ENCODE results near the gene TBCE. TPM values are rescaled to one million over a fixed set of nuclear protein-coding genes. Genes with fewer than 3 reads are reported as not detected.
"Not testable (repeated sequence)": the region's sequence is repeated elsewhere in the genome, so short reads cannot be mapped to it uniquely, and the experiment has no call there.

The TBCE gene
- total RNA-seq, 2 experiments from 2014 or later: 22.7 to 26.3 TPM

- Mint-ChIP-seq H3K4me3 (no peak overlapping the region), H3K27me3 (no peaks in the 10 kb centered on the region), H3K27ac (no peak overlapping the region), H3K9me3 (no peaks in the 10 kb centered on the region), H3K36me3 (peaks cover 23% of the 10 kb centered on the region), H3K4me1 (ENCODE audit: low read depth) (no peaks in the 10 kb centered on the region)
- no peak for DNase-seq
- intact Hi-C loops (cut with micrococcal nuclease): no loop called here
- ChIA-PET CTCF (no interaction called here), POLR2A (no interaction called here)
Observed at GRCh38 chr1:235434001-235434400, 66.8 kb downstream of the TBCE start.

GRCh38 chr1:235441159-235441685, 74.0 kb downstream of the TBCE start:
- H3K4me1 Mint-ChIP-seq (ENCODE audit: low read depth): peaks cover 7% of the 10 kb centered on the region
- H3K9me3 Mint-ChIP-seq: no peaks in the 10 kb centered on the region
- no peak for DNase-seq
- no peak overlapping the region for H3K4me3 Mint-ChIP-seq
- H3K27ac Mint-ChIP-seq: no peak overlapping the region
- intact Hi-C loops (cut with micrococcal nuclease): no loop called here
- H3K36me3 Mint-ChIP-seq: peaks cover 30% of the 10 kb centered on the region
- ChIA-PET POLR2A (no interaction called here), CTCF (interaction anchor here (4.6 kb wide), 1 partner anchor 25 kb away, joined by 20 read pairs; no protein-coding TSS in a partner anchor)
- no peaks in the 10 kb centered on the region for H3K27me3 Mint-ChIP-seq

GRCh38 chr1:235442788-235443429, 75.7 kb downstream of the TBCE start:
- Mint-ChIP-seq H3K4me3 (no peak overlapping the region), H3K27me3 (no peaks in the 10 kb centered on the region), H3K9me3 (no peaks in the 10 kb centered on the region), H3K4me1 (ENCODE audit: low read depth) (peaks cover 7% of the 10 kb centered on the region), H3K27ac (no peak overlapping the region), H3K36me3 (peaks cover 26% of the 10 kb centered on the region)
- POLR2A ChIA-PET: no interaction called here
- intact Hi-C loops (cut with micrococcal nuclease): no loop called here
- DNase-seq: no peak
- CTCF ChIA-PET: interaction anchor here (0.6 to 4.6 kb wide), 3 partner anchors 27 to 287 kb away, joined by 3 to 20 read pairs (median 5); no protein-coding TSS in a partner anchor

GRCh38 chr1:235448616-235449015, 81.4 kb downstream of the TBCE start:
- Mint-ChIP-seq H3K4me1 (ENCODE audit: low read depth) (no peaks in the 10 kb centered on the region), H3K27ac (no peak overlapping the region), H3K36me3 (peaks cover 25% of the 10 kb centered on the region), H3K4me3 (no peak overlapping the region), H3K9me3 (no peaks in the 10 kb centered on the region), H3K27me3 (no peaks in the 10 kb centered on the region)
- CTCF ChIA-PET: interaction anchor here (0.8 to 1.3 kb wide), 2 partner anchors 32 to 344 kb away, joined by 3 to 5 read pairs; no protein-coding TSS in a partner anchor
- POLR2A ChIA-PET: no interaction called here
- intact Hi-C loops (cut with micrococcal nuclease): no loop called here
- DNase-seq: no peak

- no peaks in the 10 kb centered on the region for H3K9me3 Mint-ChIP-seq
- H3K4me1 Mint-ChIP-seq (ENCODE audit: low read depth): no peaks in the 10 kb centered on the region
- no peak for DNase-seq
- ChIA-PET POLR2A (no interaction called here), CTCF (interaction anchor here (0.9 to 1.0 kb wide), 2 partner anchors 34 to 55 kb away, joined by 3 to 4 read pairs; no protein-coding TSS in a partner anchor)
- no peak overlapping the region for H3K27ac Mint-ChIP-seq
- intact Hi-C loops (cut with micrococcal nuclease): no loop called here
- peaks cover 19% of the 10 kb centered on the region for H3K36me3 Mint-ChIP-seq
- H3K27me3 Mint-ChIP-seq: no peaks in the 10 kb centered on the region
- H3K4me3 Mint-ChIP-seq: no peak overlapping the region
Observed at GRCh38 chr1:235450433-235450832, 83.2 kb downstream of the TBCE start.

DNA sequence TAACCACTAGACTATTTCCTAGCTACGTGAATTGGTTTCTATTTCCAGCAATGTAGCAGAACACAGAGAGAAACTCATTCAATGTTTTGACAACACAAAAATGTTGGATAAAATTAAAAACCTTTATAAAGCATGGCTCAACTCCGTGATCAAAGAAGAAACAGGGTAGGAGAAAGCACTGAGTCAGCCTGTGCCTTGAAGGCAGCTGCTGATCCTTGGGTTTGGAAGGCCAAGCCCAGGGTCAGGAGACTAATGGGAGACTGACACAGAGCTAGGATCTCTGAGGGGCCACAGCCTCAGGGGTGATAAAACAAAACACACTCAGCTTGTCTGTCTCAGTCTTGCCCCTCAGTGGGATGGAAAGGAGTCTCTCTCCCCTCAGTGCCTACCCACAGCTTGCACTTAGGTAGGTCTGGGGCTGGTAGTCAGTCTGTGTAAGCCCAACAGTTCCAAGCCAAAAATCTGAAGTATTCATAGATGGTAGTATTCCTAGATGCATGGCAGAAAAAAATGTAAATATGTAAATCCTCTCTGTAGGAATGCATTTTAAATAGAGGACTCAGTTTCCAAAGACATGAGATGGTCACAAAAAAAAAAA, 83.8 kb downstream of the TBCE start:
- ChIA-PET CTCF (interaction anchor here (0.9 to 1.0 kb wide), 2 partner anchors 34 to 54 kb away, joined by 3 to 4 read pairs; no protein-coding TSS in a partner anchor), POLR2A (no interaction called here)
- H3K27ac Mint-ChIP-seq: no peak overlapping the region
- DNase-seq: no peak
- no peak overlapping the region for H3K4me3 Mint-ChIP-seq
- H3K27me3 Mint-ChIP-seq: no peaks in the 10 kb centered on the region
- H3K9me3 Mint-ChIP-seq: no peaks in the 10 kb centered on the region
- intact Hi-C loops (cut with micrococcal nuclease): no loop called here
- H3K36me3 Mint-ChIP-seq: peaks cover 19% of the 10 kb centered on the region
- no peaks in the 10 kb centered on the region for H3K4me1 Mint-ChIP-seq (ENCODE audit: low read depth)

- CTCF ChIA-PET: no interaction called here
- Mint-ChIP-seq H3K9me3 (no peaks in the 10 kb centered on the region), H3K36me3 (peaks cover 11% of the 10 kb centered on the region), H3K4me1 (ENCODE audit: low read depth) (no peaks in the 10 kb centered on the region), H3K27ac (no peak overlapping the region), H3K27me3 (no peaks in the 10 kb centered on the region), H3K4me3 (no peak overlapping the region)
- POLR2A ChIA-PET: no interaction called here
- no peak for DNase-seq
- intact Hi-C loops (cut with micrococcal nuclease): no loop called here
Observed at GRCh38 chr1:235454021-235454420, 86.8 kb downstream of the TBCE start.

- Mint-ChIP-seq H3K4me3 (no peak overlapping the region), H3K27ac (no peak overlapping the region), H3K9me3 (no peaks in the 10 kb centered on the region), H3K36me3 (peaks cover 10% of the 10 kb centered on the region), H3K27me3 (no peaks in the 10 kb centered on the region), H3K4me1 (ENCODE audit: low read depth) (no peaks in the 10 kb centered on the region)
- POLR2A ChIA-PET: no interaction called here
- intact Hi-C loops (cut with micrococcal nuclease): no loop called here
- CTCF ChIA-PET: no interaction called here
- DNase-seq: no peak
Observed at GRCh38 chr1:235455097-235455496, 87.9 kb downstream of the TBCE start.

DNA sequence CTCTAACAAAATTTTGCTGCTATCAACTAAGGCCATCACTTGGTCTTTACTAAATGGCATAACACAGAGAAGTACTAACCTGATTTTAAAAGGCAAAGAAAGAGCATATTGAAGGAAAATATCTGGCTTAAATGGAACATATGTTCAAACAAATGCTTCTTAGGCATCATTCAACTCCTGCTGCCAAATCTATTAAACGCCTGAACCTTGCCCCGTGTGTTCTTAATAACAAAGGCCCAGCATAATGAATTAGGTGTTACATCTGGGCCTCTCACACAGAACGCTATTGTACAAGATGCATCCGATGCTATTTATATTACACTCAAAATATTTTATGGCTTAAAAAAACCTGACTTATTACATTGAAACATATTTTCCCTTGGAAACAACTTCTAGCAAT, 88.6 kb downstream of the TBCE start:
- no peak overlapping the region for H3K27ac Mint-ChIP-seq
- no peaks in the 10 kb centered on the region for H3K4me1 Mint-ChIP-seq (ENCODE audit: low read depth)
- no peaks in the 10 kb centered on the region for H3K27me3 Mint-ChIP-seq
- no peak for DNase-seq
- no peaks in the 10 kb centered on the region for H3K9me3 Mint-ChIP-seq
- ChIA-PET POLR2A (no interaction called here), CTCF (no interaction called here)
- no peak overlapping the region for H3K4me3 Mint-ChIP-seq
- intact Hi-C loops (cut with micrococcal nuclease): no loop called here
- H3K36me3 Mint-ChIP-seq: peaks cover 6% of the 10 kb centered on the region

DNA sequence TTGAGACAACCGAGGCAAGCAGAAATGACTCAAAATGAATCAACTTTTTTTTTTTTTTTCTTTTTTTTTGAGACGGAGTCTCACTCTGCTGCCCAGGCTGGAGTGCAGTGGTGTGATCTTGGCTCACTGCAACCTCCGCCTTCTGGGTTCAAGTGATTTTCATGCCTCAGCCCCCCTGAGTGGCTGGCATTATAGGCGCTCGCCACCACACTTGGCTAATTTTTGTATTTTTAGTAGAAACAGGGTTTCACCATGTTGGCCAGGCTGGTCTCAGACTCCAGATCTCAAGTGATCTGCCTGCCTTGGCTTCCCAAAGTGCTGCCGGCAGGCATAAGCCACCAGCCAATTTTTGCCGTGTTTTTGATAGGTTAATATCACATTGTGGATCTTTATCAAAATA, 90.6 kb downstream of the TBCE start:
- H3K9me3 Mint-ChIP-seq, H3K27me3 Mint-ChIP-seq, DNase-seq: not testable (repeated sequence)

DNA sequence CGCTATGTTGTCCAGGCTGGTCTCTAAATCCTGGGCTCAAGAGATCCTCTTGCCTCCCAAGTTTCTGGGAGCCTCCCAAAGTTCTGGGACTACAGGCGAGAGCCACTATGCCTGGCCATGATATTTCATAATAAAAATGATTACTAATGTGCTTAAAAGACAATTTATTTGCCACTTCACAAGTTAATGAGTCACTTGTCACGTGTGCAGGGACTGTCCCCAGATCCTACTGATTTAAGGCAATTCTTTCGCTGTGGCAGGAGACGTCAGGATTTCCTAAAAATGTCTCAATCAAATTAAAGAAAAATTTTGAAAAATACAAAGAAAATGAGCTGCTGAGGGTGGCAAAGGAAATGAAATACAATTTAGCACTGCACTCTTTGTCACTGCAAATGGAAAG, 93.5 kb downstream of the TBCE start:
- ChIA-PET CTCF (interaction anchor here (0.6 kb wide), 1 partner anchor 44 kb away, joined by 3 read pairs; no protein-coding TSS in a partner anchor), POLR2A (no interaction called here)
- DNase-seq: no peak
- Mint-ChIP-seq H3K9me3 (no peaks in the 10 kb centered on the region), H3K4me3 (no peak overlapping the region), H3K4me1 (ENCODE audit: low read depth) (peaks cover 8% of the 10 kb centered on the region), H3K27ac (no peak overlapping the region), H3K27me3 (no peaks in the 10 kb centered on the region), H3K36me3 (peaks cover 7% of the 10 kb centered on the region)
- intact Hi-C loops (cut with micrococcal nuclease): no loop called here

More for the DNA sequence above, 90.6 kb downstream of the TBCE start:
- H3K36me3 Mint-ChIP-seq; POLR2A ChIA-PET; H3K4me1 Mint-ChIP-seq (ENCODE audit: low read depth); H3K27ac Mint-ChIP-seq; CTCF ChIA-PET; H3K4me3 Mint-ChIP-seq; intact Hi-C loops (cut with micrococcal nuclease): not testable (repeated sequence)

DNA sequence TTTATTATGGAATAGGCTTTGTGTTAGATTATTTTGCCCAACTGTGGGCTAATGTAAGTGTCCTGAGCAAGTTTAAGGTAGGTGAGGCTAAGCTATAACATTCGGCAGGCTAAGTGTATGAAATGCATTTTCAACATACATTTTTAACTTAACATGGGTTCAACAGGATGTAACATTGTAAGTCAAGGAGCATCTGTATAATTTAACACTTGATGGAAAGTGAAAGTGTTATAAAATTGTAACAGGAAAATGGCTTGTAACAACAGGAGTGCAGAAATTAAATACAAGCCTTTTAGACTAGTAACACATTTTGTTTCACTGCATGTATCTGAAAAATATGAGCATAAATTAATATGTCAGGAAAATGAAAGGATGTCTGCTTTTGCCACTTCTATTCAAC, 94.7 kb downstream of the TBCE start:
- Mint-ChIP-seq H3K27ac (no peak overlapping the region), H3K27me3 (no peaks in the 10 kb centered on the region), H3K36me3 (peaks cover 7% of the 10 kb centered on the region), H3K9me3 (no peaks in the 10 kb centered on the region), H3K4me1 (ENCODE audit: low read depth) (peaks cover 8% of the 10 kb centered on the region), H3K4me3 (no peak overlapping the region)
- CTCF ChIA-PET: interaction anchor here (0.8 kb wide), 1 partner anchor 45 kb away, joined by 4 read pairs; no protein-coding TSS in a partner anchor
- intact Hi-C loops (cut with micrococcal nuclease): no loop called here
- POLR2A ChIA-PET: no interaction called here
- DNase-seq: no peak

DNA sequence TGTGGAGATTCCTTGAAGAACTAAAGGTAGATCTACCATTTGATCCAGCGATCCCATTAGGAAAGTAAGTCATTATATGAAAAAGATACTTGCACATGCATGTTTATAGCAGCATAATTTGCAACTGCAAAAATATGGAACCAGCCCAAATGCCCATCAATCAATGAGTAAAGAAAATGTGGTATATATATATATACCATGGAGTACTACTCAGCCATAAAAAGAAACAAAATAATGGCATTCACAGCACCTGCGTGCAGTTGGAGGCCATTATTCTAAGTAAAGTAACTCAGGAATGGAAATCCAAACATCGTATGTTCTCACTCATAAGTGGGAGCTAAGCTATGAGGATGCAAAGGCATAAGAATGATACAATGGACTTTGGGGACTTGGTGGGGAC, 95.6 kb downstream of the TBCE start:
- intact Hi-C loops (cut with micrococcal nuclease); CTCF ChIA-PET; H3K36me3 Mint-ChIP-seq; H3K27ac Mint-ChIP-seq; H3K4me1 Mint-ChIP-seq (ENCODE audit: low read depth); H3K27me3 Mint-ChIP-seq; H3K9me3 Mint-ChIP-seq; DNase-seq; H3K4me3 Mint-ChIP-seq; POLR2A ChIA-PET: not testable (repeated sequence)

Measured in activated CD4-positive, alpha-beta memory T cell treated with anti-CD3 and anti-CD28 coated beads for 36 hours (primary cell).